GM19023 (cell line): ENCODE measurements around the gene ECM1.

Experiments used
- ATAC-seq: cut with Tn5 transposase; IDR thresholded peaks from one replicate; pipeline ENCODE4 v1.9.1; 2021; ENCODE audit warnings: mild to moderate bottlenecking, moderate library complexity; ENCODE audit not compliant: unreplicated experiment

The ECM1 gene

DNA sequence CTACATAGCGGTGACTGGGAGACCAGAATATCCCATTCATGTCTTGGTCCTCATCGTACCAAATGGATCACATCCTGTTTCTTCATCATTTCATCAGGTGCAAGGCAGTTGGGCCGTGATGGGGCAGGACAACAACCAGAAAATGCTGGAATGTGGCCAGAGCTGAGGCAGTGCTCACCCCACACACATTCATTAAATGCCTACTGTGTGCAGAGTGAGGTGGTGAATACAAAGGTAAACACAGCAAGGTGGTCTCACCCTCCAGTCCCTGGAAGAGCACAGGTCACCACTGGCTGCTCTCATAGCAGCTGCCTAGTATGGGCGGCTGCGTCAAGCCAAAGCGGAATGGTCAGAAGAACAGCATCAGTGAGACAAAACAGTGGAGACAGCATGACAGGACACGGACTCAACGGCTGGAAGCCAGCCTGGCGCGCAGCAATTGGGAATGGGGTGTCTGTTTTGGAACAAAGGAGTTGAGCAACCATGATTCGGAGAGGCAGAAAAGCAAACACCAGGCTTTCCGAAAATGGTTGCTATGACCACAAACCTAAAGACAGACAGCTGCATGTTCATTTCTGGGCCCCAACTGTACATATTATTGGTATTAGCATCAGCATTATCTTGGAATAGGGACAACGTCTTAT lies 35.7 kb downstream of the ECM1 start:
- ATAC-seq: no peak

DNA sequence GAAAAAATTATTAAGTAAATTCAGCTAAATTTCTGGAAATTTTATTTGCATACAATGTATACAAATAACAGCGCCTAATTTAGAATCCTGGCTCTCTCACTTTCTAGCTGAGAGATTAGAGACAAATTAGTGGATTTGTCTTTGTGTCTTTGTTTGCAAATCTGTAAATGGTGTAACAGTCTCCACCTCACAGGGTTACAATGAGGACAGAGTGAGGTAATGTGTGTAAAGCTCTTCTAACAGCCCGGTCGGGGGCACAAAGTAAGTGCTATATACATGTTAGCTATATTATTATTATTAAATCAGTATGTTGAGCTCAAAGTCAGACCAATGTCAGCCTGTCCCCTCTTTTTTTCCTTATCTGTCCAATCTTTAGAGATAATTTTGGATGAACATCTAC lies 36.3 kb downstream of the ECM1 start:
- ATAC-seq: no peak

GRCh38 chr1:150545486-150546032 lies 37.6 kb downstream of the ECM1 start:
- no peak for ATAC-seq

GRCh38 chr1:150546294-150546937 lies 38.5 kb downstream of the ECM1 start:
- ATAC-seq: no peak

GRCh38 chr1:150548324-150548631 lies 40.4 kb downstream of the ECM1 start:
- no peak for ATAC-seq

GRCh38 chr1:150548632-150549495 lies 41.0 kb downstream of the ECM1 start, which contains the start of gene ADAMTSL4:
Gene ADAMTSL4, plus strand, starts transcription at chr1:150549408. Its CDS starts 2,881 bp downstream, at chr1:150552289.
- peak; percentile 48 for ATAC-seq

DNA sequence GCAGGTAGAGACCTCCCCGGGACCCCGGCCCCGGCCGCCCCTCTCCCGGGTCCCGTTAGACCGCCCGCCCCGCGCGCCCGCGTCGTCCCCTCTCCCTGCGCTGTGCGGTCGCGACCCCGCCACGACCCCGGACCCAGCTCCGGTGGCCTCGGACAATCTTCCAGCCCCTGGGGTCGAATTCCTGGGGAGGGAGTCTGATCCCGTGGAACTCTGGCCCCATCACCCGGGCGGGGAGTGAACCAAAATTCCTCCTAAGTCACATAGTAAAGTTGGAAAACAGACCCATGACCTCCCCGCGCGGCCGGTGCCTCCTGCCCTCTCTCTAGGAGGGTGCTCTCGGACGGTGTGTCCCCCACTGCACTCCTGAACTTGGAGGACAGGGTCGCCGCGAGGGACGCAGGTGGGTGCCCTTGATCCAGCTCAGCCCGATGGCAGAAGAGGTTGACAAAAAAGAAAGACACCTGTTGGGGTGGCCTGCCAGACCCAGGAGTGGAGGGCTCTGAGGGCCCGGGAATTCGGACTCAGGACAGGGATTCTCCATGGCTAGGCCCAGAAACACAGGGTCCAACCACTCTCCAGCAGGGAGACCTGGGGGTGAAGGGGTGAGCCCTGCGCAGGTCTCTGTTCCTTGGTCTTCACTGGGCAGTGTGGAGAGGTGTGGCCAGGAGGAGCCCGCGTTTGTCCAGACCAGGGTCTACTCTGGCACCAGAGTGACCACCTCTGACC lies 41.8 kb downstream of the ECM1 start:
- no peak for ATAC-seq

- no peak for ATAC-seq
Measured at GRCh38 chr1:150550222-150551050, 42.5 kb downstream of the ECM1 start.

DNA sequence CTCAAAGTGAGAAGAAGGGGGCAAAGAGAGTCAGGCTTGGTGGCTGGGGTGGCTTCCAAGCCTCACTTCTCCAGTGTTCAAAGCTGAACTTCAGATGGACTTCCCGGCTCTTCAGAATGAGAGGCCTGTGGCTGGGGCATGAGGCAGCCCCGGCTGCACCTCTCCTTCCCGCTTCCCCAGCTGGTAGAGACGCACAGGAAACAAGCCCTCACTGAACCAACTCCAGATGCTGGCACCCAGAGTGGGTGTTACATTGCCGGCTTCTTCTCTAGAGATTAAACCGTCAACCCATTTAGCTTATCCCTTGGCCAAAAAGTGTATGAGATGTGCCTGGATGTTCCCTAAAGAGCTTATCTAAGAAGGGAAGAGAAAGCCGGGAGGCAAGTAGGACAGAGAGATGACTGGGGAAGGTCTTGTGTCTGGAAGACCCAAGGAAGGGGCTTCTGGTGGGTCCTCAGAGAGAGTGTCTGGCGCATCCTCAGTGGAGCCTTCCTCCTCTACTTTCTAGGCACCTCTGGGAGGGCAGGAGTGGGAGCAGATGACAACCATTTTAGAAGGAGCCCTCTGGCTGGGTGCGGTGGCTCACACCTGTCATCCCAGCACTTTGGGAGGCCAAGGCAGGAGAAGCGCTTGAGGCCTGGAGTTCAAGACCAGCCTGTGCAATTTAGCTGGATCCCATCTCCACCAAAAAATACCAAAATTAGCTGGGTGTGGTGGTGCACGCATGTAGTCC lies 43.3 kb downstream of the ECM1 start:
- ATAC-seq: no peak

GRCh38 chr1:150551784-150552127 lies 43.8 kb downstream of the ECM1 start:
- ATAC-seq: no peak

GRCh38 chr1:150552128-150552910 lies 44.4 kb downstream of the ECM1 start:
- no peak for ATAC-seq

- ATAC-seq: no peak
Measured at GRCh38 chr1:150552911-150553289, 45.0 kb downstream of the ECM1 start.

- ATAC-seq: no peak
Measured at GRCh38 chr1:150553392-150554085, 45.6 kb downstream of the ECM1 start.

DNA sequence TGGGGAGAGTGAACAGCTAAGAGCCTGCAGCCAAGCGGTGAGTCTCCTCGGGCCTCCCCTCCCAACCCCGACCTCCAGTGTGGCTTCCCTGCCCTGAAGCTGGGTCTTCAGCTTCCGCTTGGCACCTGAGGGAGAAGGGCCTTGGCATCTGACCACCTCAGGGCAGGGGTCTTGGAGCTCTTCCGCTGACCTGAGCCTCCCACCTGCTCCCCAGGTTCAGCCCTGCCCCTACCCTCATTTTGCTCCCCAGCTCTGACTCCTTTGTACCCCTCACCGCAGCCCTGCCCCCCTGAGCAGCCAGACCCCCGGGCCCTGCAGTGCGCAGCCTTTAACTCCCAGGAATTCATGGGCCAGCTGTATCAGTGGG lies 46.2 kb downstream of the ECM1 start:
- ATAC-seq: no peak

GRCh38 chr1:150555198-150555970 lies 47.5 kb downstream of the ECM1 start:
- ATAC-seq: no peak

GRCh38 chr1:150555971-150556865 lies 48.3 kb downstream of the ECM1 start:
- no peak for ATAC-seq
